K562 (cell line): Measurements from ENCODE around the gene HSD3B2. TPM values are rescaled to one million over a fixed set of nuclear protein-coding genes. Genes with fewer than 3 reads are reported as not detected.

Experiments
- ATAC-seq: fragments of 200-7000 bp; cut with Tn5 transposase; 3 replicates; pipeline ENCODE4 v1.9.1; 2020; ENCODE audit warnings: moderate library complexity
- BruUV-seq: library from RNA; stranded (reverse); fragments of 400-500 nt; replicated peaks from 2 replicates; lab custom pipeline; 2021; lab: Mats Ljungman, UMichigan
- CTCF ChIA-PET: fragments of 300-600 bp; formaldehyde crosslinking; extraction: SDS; loops from one replicate; lab custom pipeline; 2021; ENCODE audit warnings: low intra/inter-chr PET ratio; lab: Yijun Ruan, JAX
- POLR2A ChIA-PET: fragments of 300-600, 350-650 bp; sonication (Branson Sonifier 250); formaldehyde crosslinking; extraction: SDS; loops from one replicate; lab custom pipeline; 2021; ENCODE audit warnings: antibody characterized with exemption, inconsistent platforms; lab: Yijun Ruan, JAX
- DNase-seq, 4 experiments: peaks; one replicate each; pipeline versions ENCODE4 v3.0.0 to v3.0.0-alpha.2; 2011 to 2018; ENCODE audit warnings: low spot score in 3 of 4, mixed read lengths in 3 of 4; ENCODE audit errors: extremely low read depth in 1 of 4
- FAIRE-seq: peaks from 2 replicates; lab custom pipeline; 2011; peaks lifted over from hg19 to GRCh38; lab: Jason Lieb, UNC
- H2AFZ ChIP-seq: 2 replicates; pipeline ENCODE4 v1.6.0; 2011; ENCODE audit warnings: low read depth, low read length, control low read depth, inconsistent platforms
- H3K27ac ChIP-seq: fragments of 200-600 bp; 3 replicates; pipeline ENCODE4 v1.8.0; 2011; ENCODE audit warnings: low read depth, mild to moderate bottlenecking, control low read depth, inconsistent platforms, low read length, moderate library complexity, mixed read lengths; ENCODE audit errors: extremely low read depth
- H3K27me3 ChIP-seq, 2 experiments: fragments of 300-600 bp in 1 of 2; 2 replicates in 1 of 2; 3 replicates in 1 of 2; pipeline versions ENCODE4 v1.6.0 to v1.8.0; 2011; ENCODE audit warnings: inconsistent platforms in 2 of 2, low read length in 2 of 2, mild to moderate bottlenecking in 1 of 2, mixed read lengths in 1 of 2, moderate library complexity in 1 of 2; ENCODE audit not compliant: control insufficient read depth in 2 of 2, insufficient read depth in 2 of 2
- H3K36me3 ChIP-seq: fragments of 300-600 bp; 3 replicates; pipeline ENCODE4 v1.8.0; 2011; ENCODE audit warnings: mild to moderate bottlenecking, low read length, inconsistent platforms; ENCODE audit not compliant: control insufficient read depth, insufficient read depth
- H3K4me1 ChIP-seq, 2 experiments: fragments of 200-600 bp in 1 of 2; replicated peaks in 1 of 2; 2 replicates in 1 of 2; 3 replicates in 1 of 2; pipeline versions ENCODE4 v1.5.1 to v1.8.0; 2011; ENCODE audit warnings: inconsistent platforms in 2 of 2, low read length in 2 of 2, mild to moderate bottlenecking in 1 of 2, mixed read lengths in 1 of 2, moderate library complexity in 1 of 2; ENCODE audit not compliant: control insufficient read depth in 2 of 2, insufficient read depth in 2 of 2
- H3K4me2 ChIP-seq: 2 replicates; pipeline ENCODE4 v1.6.1; 2011; ENCODE audit warnings: low read length, control low read depth, inconsistent platforms, mixed read lengths; ENCODE audit not compliant: insufficient read depth
- H3K4me3 ChIP-seq: fragments of 200-600 bp; sonication (generic), shearing (Covaris generic); 2 replicates; pipeline ENCODE4 v1.5.1; 2016; ENCODE audit warnings: control low read depth, inconsistent platforms
- H3K79me2 ChIP-seq: fragments of 200-600 bp; 3 replicates; pipeline ENCODE4 v1.8.0; 2011; ENCODE audit warnings: low read length, inconsistent platforms; ENCODE audit not compliant: control insufficient read depth, insufficient read depth
- H3K9ac ChIP-seq, 2 experiments: 2 replicates each; pipeline versions ENCODE4 v1.6.0 to v1.6.1; 2011; ENCODE audit warnings: low read depth in 2 of 2, low read length in 2 of 2, control low read depth in 1 of 2, inconsistent platforms in 1 of 2, mild to moderate bottlenecking in 1 of 2, mixed read lengths in 1 of 2; ENCODE audit not compliant: insufficient read depth in 1 of 2
- H3K9me1 ChIP-seq: one replicate; pipeline ENCODE4 v1.6.0; 2011; ENCODE audit warnings: inconsistent platforms, mild to moderate bottlenecking, low read length, moderate library complexity; ENCODE audit not compliant: control insufficient read depth, insufficient read depth
- H3K9me3 ChIP-seq: replicated peaks from 2 replicates; pipeline ENCODE4 v1.5.1; 2011; ENCODE audit warnings: low read depth, low read length, inconsistent platforms; ENCODE audit not compliant: control insufficient read depth, insufficient read depth
- H4K20me1 ChIP-seq: replicated peaks from 2 replicates; pipeline ENCODE4 v1.6.1; 2011; ENCODE audit warnings: low read length, inconsistent platforms, mixed read lengths; ENCODE audit not compliant: control insufficient read depth, insufficient read depth
- BCOR ChIP-seq: fragments of 450-650 bp; IDR thresholded peaks from 2 replicates; pipeline ENCODE4 v1.6.1; 2016
- BMI1 ChIP-seq: fragments of 150-350 bp; IDR thresholded peaks from 2 replicates; pipeline ENCODE4 v1.6.1; 2014; ENCODE audit warnings: low read length
- C11orf30 ChIP-seq: fragments of 450-650 bp; IDR thresholded peaks from 2 replicates; pipeline ENCODE4 v1.6.1; 2016; ENCODE audit warnings: low read depth, mild to moderate bottlenecking
- CTBP1 ChIP-seq: fragments of 450-650 bp; IDR thresholded peaks from 2 replicates; pipeline ENCODE4 v1.6.1; 2016; ENCODE audit warnings: borderline replicate concordance
- E2F1 ChIP-seq: sonication (generic); formaldehyde crosslinking; IDR thresholded peaks from 2 replicates; pipeline ENCODE4 v1.8.1; 2023; ENCODE audit warnings: mild to moderate bottlenecking, missing genetic modification reagents, moderate library complexity
- FOXK1 ChIP-seq: sonication (generic); formaldehyde crosslinking; IDR thresholded peaks from 2 replicates; pipeline ENCODE4 v1.8.0; 2022; ENCODE audit warnings: missing genetic modification reagents, mild to moderate bottlenecking, borderline replicate concordance
- GABPB1 ChIP-seq: sonication (generic); formaldehyde crosslinking; IDR thresholded peaks from 2 replicates; pipeline ENCODE4 v1.8.0; 2022; ENCODE audit warnings: mild to moderate bottlenecking, missing genetic modification reagents
- GATAD2B ChIP-seq: fragments of 450-650 bp; IDR thresholded peaks from 2 replicates; pipeline ENCODE4 v1.6.1; 2017; ENCODE audit warnings: mild to moderate bottlenecking, borderline replicate concordance
- KDM4B ChIP-seq, 2 experiments: fragments of 450-650 bp in 1 of 2; sonication (generic) in 1 of 2; IDR thresholded peaks; 2 replicates each; pipeline ENCODE4 v1.6.1; 2016 to 2017; ENCODE audit warnings: borderline replicate concordance in 2 of 2, antibody characterized with exemption in 1 of 2, low read depth in 1 of 2, mild to moderate bottlenecking in 1 of 2
- MEF2D ChIP-seq: conservative IDR thresholded peaks from 2 replicates; pipeline ENCODE4 v1.6.1; 2016; ENCODE audit warnings: low read depth, missing genetic modification characterization, missing compliant biosample characterization
- MYBL2 ChIP-seq, 2 experiments: fragments of 450-650 bp in 1 of 2; sonication (generic) in 1 of 2; formaldehyde crosslinking in 1 of 2; IDR thresholded peaks; 2 replicates each; pipeline versions ENCODE4 v1.6.1 to v1.8.1; 2017 to 2022; ENCODE audit warnings: borderline replicate concordance in 1 of 2, inconsistent platforms in 1 of 2, low read depth in 1 of 2, mild to moderate bottlenecking in 1 of 2, missing genetic modification reagents in 1 of 2, moderate library complexity in 1 of 2
- NR1H2 ChIP-seq: sonication (generic); formaldehyde crosslinking; IDR thresholded peaks from 2 replicates; pipeline ENCODE4 v1.4.0; 2020; ENCODE audit warnings: mild to moderate bottlenecking, missing genetic modification reagents
- PML ChIP-seq: IDR thresholded peaks from 2 replicates; pipeline ENCODE4 v1.6.1; 2012; ENCODE audit warnings: low read length, inconsistent platforms
- PTRF ChIP-seq: fragments of 450-650 bp; IDR thresholded peaks from 2 replicates; pipeline ENCODE4 v1.6.1; 2016; ENCODE audit warnings: mild to moderate bottlenecking, missing genetic modification characterization, missing compliant biosample characterization
- RBBP5 ChIP-seq: fragments of 200-600 bp; sonication (generic); IDR thresholded peaks from 2 replicates; pipeline ENCODE4 v1.6.1; 2012; ENCODE audit warnings: borderline replicate concordance, mild to moderate bottlenecking, low read length, control low read depth, inconsistent platforms; ENCODE audit not compliant: insufficient read depth, poor library complexity, severe bottlenecking
- RFX7 ChIP-seq: fragments of 250-450 bp; sonication (Bioruptor Pico); IDR thresholded peaks from 2 replicates; pipeline ENCODE4 v1.5.1; 2021; ENCODE audit warnings: mild to moderate bottlenecking
- SPI1 ChIP-seq: IDR thresholded peaks from 2 replicates; pipeline ENCODE4 v1.6.1; 2011; ENCODE audit warnings: low read depth, low read length, control low read depth, borderline replicate concordance
- TCF7L2 ChIP-seq: fragments of 150-350 bp; IDR thresholded peaks from 2 replicates; pipeline ENCODE4 v1.6.1; 2016; ENCODE audit warnings: low read depth, mild to moderate bottlenecking, low read length, moderate library complexity
- ZNF232 ChIP-seq: sonication (generic); formaldehyde crosslinking; IDR thresholded peaks from 2 replicates; pipeline ENCODE4 v1.8.0; 2022; ENCODE audit warnings: mild to moderate bottlenecking, missing genetic modification reagents
- WGBS: fragments of 100-300 bp; shearing (Covaris generic); methylation state at CpG from one replicate; pipeline ENCODE4 v1.1.6; 2016; ENCODE audit warnings: low coverage, mixed read lengths; ENCODE audit not compliant: insufficient coverage; ENCODE audit errors: missing lambda C conversion rate; 5-methylcytosine and 5-hydroxymethylcytosine counted together
- in situ Hi-C: fragments of 300-500 bp; cut with MboI; formaldehyde crosslinking; loops from 4 replicates; pipeline ENCODE4 v1.15.0; 2018; ENCODE audit warnings: inconsistent platforms, mixed read lengths
- intact Hi-C: fragments of 100-400 bp; cut with micrococcal nuclease; formaldehyde crosslinking; loops from 2 replicates; pipeline ENCODE4 v1.14.2; 2022
- polyA plus RNA-seq, 8 experiments: library from polyadenylated mRNA; depleted of rRNA in 4 of 8; stranded (reverse) in 5 of 8; unstranded in 3 of 8; fragments of >200 nt; fragmentation: Nextera tagmentation in 2 of 8; fragmentation: Illumina TruSeq in 1 of 8; extraction: Ambion mirVana in 2 of 8; extraction: Trizol in 1 of 8; gene quantifications; 2 replicates each; pipeline versions ENCODE4 v1.2.1 to v1.2.3, GENCODE V29; 2011 to 2014; ENCODE audit warnings: inconsistent platforms in 1 of 8, missing spikeins in 1 of 8
- total RNA-seq, 7 experiments: library from RNA; depleted of rRNA in 6 of 7; stranded (reverse); fragments of >200 nt in 6 of 7; fragmentation: Illumina TruSeq in 2 of 7; extraction: Trizol in 2 of 7; gene quantifications; 2 replicates each; pipeline versions ENCODE4 v1.2.1 to v1.2.3, GENCODE V29; 2011 to 2021; ENCODE audit warnings: low replicate concordance in 1 of 7

Gene HSD3B2
- total and polyA plus RNA-seq, 9 of the 15 experiments (the other 6 are each of a cell fraction or from before 2014, with no cell fraction given) = 1.1 TPM; not detected in 8

- no peak for DNase-seq
- intact Hi-C loops (no loop called here), in situ Hi-C loops (no loop called here)
- BruUV-seq = no TSS peak
- Histone ChIP-seq H3K4me3 (no peak overlapping the region), H4K20me1 (no peaks in the 10 kb centered on the region; the same call in 1 of the 2 replicates), H3K9me3 (no peaks in the 10 kb centered on the region), H2AFZ (no peak overlapping the region), H3K36me3 (no peaks in the 10 kb centered on the region), H3K79me2 (no peaks in the 10 kb centered on the region), H3K9me1 (no peaks in the 10 kb centered on the region), H3K27me3 (no peaks in the 10 kb centered on the region), H3K9ac (no peak overlapping the region), H3K4me1 (no peaks in the 10 kb centered on the region), H3K4me2 (no peak overlapping the region), H3K27ac (no peak overlapping the region)
- 0% methylated on average over 4 of the region's 4 CpGs for WGBS
- no peak for FAIRE-seq
- no peak for ATAC-seq
- TF ChIP-seq NR1H2 (CRISPR knock-in tag) (no peak), PML (no peak), C11orf30 (no peak), E2F1 (CRISPR knock-in tag) (no peak), PTRF (tag) (no peak), FOXK1 (CRISPR knock-in tag) (no peak), BMI1 (no peak), KDM4B (IDR thresholded peaks at IDR 0.05; ENCODE audit: borderline replicate concordance in 2 of 2, low read depth in 1 of 2) (no peak), BCOR (no peak), TCF7L2 (no peak), MYBL2 (IDR thresholded peaks at IDR 0.05; ENCODE audit: low read depth) (no peak), MYBL2 (CRISPR knock-in tag; IDR thresholded peaks at IDR 0.05; ENCODE audit: borderline replicate concordance) (no peak), CTBP1 (no peak), GABPB1 (CRISPR knock-in tag) (no peak), SPI1 (no peak), MEF2D (tag) (no peak), RFX7 (CRISPR knock-in tag) (no peak), ZNF232 (CRISPR knock-in tag) (no peak), RBBP5 (no peak), GATAD2B (no peak)
- POLR2A ChIA-PET = no interaction called here
- CTCF ChIA-PET = no interaction called here
Measured at GRCh38 chr1:119467857-119468668, 53.1 kb downstream of the HSD3B2 start.
